Stimulated activated CD8-positive, alpha-beta memory T cell treated with anti-CD3 and anti-CD28 coated beads, Interleukin-7, amount 100 ng/mL, for 24 hours (primary cell): Measurements from ENCODE around the gene KCNJ11.
"Not testable (repeated sequence)": the region's sequence is repeated elsewhere in the genome, so short reads cannot be mapped to it uniquely, and the experiment has no call there.

Experiments
- DNase-seq: peaks from one replicate; pipeline ENCODE4 v3.0.0-alpha.2; 2020; ENCODE audit warnings: low read depth

The KCNJ11 gene

DNA sequence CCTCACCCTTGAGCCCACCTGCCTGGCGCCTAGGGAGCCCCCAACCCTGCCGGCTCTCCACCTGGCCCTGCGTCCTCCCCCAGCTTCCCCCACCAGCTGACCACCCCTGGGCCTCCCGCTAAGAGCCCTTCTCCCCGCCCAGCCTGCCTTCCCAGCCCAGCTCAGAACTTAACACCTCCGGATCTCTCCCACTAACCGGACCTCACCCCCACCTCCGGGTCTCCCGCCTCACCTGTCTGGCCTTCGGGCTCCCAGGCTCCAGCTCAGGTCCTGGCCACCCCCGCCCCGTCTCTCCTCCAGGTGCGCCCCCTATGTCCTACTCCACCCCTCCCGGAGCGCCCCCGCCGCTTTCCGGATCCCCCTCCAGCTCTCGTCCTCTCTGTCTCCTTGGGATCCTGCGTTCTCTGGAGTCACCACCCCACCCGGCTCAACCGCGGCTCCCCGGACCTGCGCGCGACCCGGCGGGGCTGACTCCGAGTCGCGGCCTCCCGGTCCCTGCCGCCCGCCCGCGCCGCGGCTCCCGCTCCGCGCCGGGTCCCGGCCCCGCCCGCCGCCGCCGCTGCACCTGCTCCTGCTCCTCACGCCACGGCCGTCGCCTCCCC is at the start of gene KCNJ11:
Gene KCNJ11, minus strand, starts transcription at position 51 of the 602 bp plus-strand sequence. CDS start 568 bp downstream, outside the sequence.
- no peak for DNase-seq

GRCh38 chr11:17437366-17437765 is 48.9 kb upstream of the KCNJ11 start:
- no peak for DNase-seq

DNA sequence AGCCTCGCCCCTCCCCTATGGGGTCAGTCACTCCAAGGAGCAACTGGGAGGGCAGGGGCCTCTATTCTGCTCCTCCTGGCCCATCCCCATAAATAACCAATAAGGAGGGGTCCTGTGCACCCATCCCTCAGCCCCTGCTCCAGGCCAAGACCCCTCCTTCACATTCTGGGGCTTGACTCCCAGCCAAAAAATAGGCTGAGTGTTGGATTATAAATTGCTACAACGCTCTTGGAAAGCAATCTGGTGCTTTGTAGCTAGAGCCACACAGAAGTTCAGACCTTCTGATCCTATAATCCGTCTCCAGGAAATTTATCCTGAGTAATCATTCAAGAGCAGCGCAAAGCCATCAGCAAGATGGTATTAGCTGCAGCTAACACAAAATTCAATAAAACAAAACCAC is 45.6 kb upstream of the KCNJ11 start:
- DNase-seq, result no peak

DNA sequence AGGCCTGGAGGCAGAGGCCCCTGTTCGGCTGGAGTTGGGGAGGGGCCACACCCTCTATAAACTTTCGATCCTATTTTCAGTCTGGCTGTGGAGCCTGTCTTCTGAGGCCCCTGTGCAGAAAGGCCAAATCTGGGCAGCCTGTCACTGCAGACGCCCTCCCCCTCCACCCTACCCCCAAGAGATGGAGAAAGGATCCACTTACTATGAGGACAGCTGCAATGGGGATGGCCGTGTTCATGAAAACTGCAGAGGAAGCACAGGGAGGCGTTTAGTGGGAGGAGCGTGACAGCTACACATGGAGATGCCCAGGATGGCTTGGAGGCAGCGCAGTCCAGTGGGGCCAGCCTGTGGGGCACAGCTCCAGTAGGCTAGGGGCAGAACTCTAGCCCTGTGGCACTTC is 43.5 kb upstream of the KCNJ11 start:
- DNase-seq, result no peak

DNA sequence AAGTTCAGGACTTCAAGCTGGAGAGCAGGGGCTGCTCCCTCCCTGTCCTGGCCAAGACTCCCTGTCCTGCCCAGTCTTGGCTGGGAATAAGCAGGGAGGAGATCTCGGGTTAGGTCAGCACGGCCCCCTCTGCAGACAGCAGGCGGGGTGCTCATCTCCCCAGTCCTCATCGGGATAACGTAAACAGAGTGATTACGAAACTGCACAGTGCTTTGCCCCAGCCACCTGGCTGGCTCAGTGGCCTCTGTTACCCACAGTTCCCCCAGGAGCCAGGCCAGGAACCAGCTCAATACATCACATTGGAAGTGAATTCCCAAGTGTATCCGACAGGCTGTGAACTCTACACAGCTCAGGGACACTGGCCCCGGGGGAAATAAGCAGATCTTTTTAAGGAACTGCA is 42.7 kb upstream of the KCNJ11 start:
- no peak for DNase-seq

DNA sequence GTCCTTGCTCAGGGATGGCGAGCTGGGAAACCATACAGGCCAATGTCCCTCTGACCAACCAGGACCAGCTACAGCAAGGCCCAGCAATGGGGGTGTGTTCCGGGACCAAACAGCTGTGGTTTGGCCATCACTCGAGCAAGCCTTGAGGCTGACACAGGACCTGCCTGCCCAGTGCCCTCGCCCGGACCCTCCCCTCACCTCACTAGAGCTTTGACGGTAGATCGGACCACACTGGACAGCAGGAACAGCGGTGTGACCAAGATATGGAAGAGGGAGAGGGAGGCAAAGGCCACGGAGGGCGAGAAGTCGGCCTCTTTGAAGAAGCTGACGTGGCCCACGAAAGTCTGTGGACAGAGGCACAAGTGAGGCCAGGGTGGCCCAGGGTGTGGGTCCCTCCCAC is 42.2 kb upstream of the KCNJ11 start:
- DNase-seq, result no peak

DNA sequence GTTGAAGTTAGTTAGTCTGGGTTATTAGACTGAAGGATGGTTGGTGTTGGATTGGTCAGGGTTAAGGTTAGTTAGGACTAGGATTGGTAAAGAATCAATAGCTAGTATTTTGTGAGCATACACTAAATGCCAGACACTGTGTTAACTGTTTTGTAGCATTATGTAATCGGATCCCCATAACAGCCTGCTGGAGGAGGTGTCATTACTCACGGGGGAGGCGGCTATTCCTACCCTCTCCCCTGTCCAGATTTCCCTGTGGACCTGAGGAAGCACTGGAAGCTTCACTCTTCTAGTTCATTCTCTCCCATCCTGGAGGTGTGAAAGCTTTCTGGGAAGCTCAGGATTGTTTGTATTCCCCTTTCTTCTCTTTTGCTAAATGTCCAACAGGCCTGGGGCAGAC is 40.5 kb upstream of the KCNJ11 start:
- no peak for DNase-seq

GRCh38 chr11:17428261-17428660 is 39.8 kb upstream of the KCNJ11 start:
- no peak for DNase-seq

DNA sequence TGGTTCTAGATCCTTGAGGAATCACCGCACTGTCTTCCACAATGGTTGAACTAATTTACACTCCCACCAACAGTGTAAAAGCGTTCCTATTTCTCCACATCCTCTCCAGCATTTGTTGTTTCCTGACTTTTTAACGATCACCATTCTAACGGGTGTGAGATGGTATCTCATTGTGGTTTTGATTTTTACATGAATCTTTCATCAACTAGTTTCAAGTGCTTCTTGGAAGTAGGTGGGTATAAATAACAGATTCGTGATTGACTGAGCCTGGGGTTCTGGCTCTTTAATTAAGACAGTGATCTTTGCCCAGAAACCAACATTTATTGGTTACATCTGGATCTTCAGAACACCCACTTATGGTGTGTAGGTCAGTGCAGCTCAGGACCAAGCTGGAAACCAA is 37.8 kb upstream of the KCNJ11 start:
- DNase-seq, result not testable (repeated sequence)

- DNase-seq, result no peak
Measured at GRCh38 chr11:17423533-17424310, 35.3 kb upstream of the KCNJ11 start.

- no peak for DNase-seq
Measured at GRCh38 chr11:17421781-17422180, 33.3 kb upstream of the KCNJ11 start.

GRCh38 chr11:17418444-17419081 is 30.1 kb upstream of the KCNJ11 start:
- no peak for DNase-seq

DNA sequence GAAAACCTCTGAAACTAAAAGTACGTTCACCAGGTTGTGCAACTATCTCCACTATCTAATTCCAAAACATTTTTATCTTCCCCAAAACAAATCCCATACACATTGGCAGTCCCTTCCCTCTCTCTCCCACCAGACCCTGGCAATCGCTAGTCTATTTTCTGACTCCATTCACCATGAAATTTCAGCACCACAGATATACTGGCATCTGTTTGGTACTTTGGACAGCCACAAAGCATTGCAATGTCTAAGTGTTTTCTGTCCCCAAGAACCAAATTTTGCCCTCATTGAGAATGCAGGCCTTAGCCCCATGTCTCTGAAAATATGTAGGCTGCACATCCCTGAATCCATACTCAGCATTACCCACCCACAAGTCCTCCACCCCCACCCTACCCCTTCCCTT is 28.0 kb upstream of the KCNJ11 start:
- DNase-seq, result no peak

DNA sequence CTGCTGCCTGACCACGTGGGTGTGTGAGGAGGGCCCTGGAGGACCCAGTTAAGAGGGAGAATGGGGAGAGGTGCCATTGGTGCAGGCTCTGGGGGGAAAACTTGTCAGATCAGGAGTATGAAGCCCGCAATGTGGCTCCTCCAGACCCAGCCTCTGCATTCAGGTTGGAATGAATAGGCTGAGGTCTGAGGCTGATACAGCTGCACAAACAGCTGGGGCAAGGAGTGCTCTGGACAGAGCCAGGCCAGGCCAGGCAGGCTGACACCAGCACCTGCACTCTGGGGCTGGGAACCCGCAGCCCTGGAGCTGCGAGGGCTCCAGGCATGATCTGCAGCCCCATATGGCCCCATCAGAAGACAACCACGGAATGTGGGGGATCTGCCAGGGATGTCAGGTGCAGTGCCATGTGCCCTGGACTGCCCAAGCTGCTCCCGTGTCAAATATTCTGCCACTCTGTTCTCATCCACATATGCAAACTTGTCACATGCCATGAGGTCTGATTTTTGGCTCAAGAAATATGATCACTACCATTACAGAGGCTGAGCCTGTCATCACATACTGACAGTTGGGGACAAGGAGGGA is 27.2 kb upstream of the KCNJ11 start:
- no peak for DNase-seq

DNA sequence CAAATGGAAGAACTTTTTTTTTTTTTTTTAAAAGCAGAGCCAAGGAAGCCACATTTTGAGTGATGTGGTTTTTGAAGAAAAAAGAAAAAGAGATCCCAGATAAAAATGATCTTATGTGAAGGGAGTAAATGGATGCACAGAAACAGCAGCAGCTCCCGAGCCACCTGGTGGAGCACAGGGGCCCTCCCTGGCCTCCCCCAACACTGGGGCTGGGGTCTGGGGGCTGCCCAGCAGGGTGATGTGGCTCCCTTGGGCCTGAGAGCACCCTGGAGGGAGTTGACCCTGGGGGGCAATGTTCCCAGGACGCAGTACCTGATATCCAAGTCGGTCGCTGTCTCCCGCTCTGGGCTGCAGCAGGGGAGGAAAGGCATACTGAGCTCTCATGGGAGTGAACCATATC is 26.5 kb upstream of the KCNJ11 start:
- no peak for DNase-seq

DNA sequence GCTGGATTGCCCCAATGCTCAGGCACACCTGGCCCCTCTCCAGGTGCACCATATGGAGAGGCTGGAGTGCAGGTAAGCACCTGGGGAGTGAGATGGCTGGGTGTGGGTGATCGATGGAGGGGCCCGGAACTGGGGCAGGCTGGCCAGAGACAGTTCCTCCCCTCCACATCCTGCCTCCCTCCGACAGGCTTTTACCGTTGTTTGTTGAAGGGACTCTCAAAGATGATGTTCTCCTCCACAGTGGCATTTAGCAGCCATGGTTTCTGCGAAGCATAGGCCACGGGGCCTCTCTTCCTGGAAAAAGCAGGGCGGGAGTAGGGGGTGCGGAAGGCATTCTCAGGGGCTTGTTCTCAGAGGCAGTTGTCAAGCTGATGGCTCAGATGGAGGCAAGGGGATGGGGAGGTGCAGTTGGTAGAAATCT is 25.9 kb upstream of the KCNJ11 start:
- DNase-seq, result no peak

DNA sequence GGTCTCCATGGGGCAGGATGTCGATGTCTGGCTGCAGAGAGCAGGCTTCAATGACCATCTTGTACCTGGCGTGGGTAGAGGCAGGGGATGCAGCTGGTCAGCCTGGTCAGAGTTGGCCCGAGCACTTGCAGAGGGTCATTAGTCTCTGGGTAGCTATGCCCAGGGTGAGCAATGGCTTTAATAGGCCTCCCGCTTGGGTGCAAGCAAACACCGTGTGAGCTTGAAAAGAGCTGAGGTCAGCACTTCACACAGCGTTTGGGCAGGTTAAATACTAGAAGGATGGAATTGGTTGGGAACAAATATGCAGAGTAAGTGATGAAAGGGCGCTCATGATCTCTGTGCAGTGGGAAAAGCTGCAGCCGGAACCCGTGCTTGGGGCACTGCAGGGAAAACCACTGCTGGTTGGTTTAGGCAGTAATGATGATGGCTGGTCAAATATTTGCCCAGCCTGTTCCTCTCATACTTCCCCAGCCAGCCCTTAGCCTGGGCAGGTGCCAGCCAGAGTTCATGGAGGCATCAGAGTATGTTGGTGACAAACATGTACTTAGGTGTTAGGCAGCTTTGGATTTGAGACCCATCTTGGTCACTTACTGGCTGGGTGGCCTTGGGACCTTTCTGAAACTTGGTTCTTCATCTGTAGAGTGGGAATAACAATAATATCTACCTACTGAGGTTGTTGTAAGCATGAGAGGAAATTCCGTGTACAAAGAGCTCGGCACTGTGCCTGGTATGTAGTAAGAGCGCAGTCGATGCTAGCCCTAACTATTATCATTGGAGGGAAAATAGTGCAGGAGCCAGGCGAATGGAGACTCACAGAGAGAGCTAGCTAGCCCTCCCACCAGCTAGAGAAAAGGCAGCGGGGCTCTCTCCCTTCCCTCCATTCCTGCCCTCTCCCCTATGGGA is 25.2 kb upstream of the KCNJ11 start:
- no peak for DNase-seq

DNA sequence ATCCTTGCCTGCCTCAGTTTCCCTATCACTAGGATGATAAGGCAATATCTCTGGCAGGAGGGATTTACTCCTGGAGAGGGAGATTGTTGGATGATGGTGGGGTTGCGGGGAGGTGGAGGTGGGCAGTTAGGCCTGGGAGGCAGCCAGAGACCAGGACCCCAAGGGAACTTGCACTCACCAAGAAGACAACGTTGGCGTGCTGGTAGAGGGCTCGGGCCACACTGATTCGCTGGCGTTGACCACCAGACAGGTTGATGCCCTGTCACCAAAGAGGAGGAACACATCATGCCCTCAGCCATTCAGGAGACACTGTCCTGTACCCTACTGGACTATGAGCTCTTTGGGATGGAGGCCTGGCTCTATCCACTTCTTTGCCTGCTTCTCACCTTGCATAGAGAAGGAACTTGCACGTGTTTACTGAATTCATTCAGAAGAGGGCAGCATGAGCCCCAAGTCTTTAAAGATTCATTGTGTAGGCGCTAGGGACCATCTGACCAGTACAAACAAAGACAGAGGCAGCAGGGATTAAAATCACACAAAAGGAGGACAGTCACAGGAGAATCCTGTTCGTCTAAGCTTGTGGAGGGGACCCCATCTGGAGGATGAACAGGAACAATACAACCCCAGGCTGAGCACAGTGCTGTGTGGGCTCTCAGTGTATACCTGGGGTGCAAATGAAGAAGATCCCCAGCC is 24.2 kb upstream of the KCNJ11 start:
- no peak for DNase-seq

- no peak for DNase-seq
Measured at GRCh38 chr11:17411418-17411817, 23.0 kb upstream of the KCNJ11 start.

DNA sequence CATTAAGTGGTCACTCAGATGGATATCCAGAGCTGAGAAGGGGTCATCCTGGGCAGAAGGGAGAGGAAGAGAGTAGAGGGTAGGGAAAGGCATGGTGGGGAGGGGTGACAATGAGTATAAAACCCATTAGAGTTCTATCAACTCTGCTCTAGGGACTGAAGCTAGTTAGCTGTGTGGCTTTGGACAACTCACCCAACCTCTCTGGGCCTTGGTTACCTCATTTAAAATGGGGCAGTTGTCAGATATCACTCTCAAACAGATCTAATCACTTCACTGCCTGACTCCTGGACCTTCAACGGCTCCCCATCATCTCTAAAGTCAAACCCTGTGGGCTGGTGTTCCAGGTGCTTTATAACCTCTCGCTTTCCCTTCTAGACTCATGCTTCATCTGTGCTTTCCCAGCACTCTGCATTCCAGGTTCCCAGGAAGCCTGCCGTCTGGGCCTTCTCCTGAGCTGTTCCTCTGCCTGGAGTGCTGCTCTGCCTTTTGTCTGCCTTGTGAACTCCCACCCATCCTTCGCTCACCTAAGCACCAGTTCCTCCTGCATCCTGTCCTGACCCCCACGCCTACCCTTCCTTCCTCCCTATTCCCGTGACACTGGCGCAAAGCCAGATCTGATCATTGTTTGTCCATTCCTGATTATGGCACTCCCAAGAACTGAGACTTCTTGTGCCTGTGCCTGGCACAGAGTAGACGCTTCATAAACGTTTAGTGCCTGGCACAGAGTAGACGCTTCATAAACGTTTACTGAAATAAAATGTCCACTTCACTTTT is 22.3 kb upstream of the KCNJ11 start:
- DNase-seq, result no peak

DNA sequence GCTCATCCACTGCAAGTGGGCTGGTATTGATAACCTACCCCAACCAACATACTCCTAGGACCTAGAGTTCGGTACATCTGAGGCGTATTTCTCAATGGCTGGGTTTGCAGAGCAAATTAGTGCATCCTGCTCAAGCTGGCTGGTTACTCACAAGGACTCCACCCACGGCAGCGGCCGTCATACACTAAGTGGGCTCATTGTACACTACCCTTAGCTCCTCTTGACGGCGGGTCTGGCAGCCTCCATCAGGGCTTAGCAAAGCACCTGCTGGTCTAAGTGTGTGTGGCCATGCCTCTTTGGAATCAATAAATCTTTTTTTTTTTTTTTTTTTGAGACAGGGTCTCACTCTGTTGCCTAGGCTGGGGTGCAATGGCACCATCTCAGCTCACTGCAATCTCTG is 20.2 kb upstream of the KCNJ11 start:
- DNase-seq, result no peak
